Amniotic epithelial cell (primary cell): ENCODE data around the gene DLEC1.
A peak's percentile ranks its signal among the peaks of the same experiment; 100 is the strongest.

ENCODE experiments used
- DNase-seq: peaks from one replicate; pipeline ENCODE4 v3.0.0-alpha.2; 2010; ENCODE audit warnings: low read depth

The DLEC1 gene

DNA sequence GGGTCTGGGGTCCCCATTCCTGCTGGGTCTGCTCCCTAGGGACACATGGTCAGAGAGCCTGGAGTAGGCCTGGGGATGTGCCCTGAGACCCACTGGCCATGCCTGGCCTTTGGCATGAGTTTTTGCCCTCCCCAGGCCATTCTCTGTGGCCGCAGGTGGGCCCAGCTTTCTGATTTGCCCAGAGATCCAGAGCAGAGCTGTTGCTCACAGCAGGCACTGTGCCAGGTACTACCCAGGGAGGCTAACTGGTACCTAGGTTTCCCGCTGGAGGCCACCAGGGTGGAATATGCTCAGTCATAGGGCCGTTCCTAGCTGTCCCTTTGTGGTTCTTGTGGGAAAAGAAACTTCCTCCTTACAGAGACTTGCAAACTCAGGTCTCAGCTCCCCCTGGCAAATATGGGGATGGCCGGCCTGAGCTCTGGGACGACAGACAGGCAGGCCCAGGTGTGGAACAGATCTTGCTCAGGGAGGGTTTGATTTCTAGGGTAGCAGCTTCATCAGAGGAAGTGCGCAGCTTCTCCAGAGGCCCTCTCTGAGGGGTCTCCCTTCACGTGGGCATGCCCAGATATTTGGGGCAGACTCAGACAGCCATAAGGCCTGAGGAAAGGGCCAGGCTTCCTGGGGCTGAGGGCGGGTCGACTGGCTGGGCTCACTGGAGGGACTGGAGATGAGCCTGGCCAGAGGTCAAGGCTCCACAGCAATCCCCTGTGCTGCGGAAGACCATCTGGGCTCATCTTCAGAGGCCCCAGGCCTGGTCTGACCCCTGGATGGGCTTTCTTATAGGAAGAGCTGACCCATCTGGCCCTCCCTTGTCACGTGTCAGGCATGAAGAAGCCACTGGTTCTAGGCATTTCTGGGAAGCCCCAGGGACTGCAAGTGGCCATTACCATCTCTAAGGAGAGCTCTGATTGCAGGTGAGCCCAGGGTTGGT is 69.9 kb downstream of the DLEC1 start:
- no peak for DNase-seq

- DNase-seq = no peak
Measured at GRCh38 chr3:38109580-38110313, 70.7 kb downstream of the DLEC1 start.

GRCh38 chr3:38110314-38111050 is 71.5 kb downstream of the DLEC1 start:
- DNase-seq = no peak

GRCh38 chr3:38111201-38111600 is 72.2 kb downstream of the DLEC1 start:
- DNase-seq = no peak

- DNase-seq = no peak
Measured at GRCh38 chr3:38111696-38112377, 72.8 kb downstream of the DLEC1 start.

- no peak for DNase-seq
Measured at GRCh38 chr3:38112378-38112761, 73.4 kb downstream of the DLEC1 start.

GRCh38 chr3:38114052-38114874 is 75.3 kb downstream of the DLEC1 start:
- no peak for DNase-seq

DNA sequence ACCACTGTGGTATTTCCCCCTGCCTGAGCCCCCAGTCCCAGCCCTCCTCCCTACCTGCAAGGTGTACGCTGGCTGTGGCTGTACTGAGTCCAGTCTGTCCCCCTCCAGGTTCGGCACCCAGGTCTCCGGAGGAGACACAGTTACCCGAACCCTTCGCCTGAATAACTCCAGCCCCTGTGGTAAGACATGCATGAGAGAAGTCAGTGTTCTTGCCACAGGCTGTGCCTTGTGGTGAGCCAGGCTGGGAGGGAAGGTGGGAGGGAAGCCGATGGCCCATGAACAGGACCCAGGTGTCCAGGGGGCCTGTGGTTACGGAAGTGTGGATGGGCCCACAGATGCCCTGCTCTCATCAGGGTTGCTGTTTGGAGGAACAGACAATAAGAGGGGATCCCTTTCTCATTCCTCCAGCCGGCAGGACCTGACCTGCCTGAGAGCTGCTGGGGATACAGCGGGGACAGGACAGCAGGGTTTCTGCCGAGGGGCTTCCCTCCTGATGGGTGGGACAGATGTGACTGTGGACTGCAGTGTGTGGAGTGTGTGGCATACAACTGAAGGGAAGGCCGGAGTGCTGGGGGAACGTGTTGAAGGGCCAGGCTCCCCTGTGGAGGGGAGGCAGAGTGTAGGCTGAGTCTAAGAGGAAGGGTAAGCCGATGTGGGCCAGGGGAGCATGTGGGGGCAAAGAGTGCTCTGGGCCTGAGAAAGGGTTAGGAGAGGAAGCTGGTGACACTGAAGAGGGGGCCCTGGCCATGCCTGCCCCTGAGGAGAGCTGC is 76.1 kb downstream of the DLEC1 start:
- DNase-seq = no peak

DNA sequence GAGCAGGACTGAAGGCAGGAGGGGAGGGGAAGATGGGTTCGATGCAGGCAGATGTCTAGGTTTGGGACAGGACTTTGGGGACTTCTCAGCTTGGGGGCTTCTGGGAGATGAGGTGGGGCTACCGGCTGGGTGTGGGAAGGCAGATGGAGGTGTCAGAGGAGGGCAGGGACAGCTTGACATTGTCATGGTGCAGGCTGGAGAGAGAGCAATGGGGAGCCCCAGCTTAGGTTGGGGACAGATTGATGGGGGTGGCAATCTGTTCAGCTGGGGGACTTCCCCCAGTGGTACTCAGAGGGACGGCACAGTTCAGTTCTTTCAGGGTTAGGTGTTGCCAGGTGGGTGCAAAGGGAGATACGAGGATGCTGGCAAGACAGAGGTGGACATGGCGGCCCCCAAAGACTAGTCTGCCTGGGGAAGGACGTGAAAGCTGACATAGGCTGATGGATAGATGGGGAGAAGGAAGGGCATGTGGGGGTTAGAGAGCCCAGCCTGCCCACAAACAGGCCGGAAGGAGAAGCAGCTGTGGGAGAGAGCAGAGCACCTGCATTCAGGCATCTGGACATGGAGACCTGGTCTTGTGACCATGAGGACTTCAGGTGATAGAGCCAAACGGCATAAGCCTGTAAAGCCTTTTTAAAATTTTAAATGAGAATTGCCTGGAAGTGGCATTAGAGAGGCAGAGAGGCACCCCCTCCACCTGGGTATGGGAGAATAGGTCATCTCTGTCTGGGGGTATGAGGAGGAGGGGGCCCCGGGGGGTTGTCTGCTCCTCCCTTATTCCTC is 76.8 kb downstream of the DLEC1 start:
- no peak for DNase-seq

GRCh38 chr3:38116471-38117162 is 77.6 kb downstream of the DLEC1 start:
- no peak for DNase-seq

GRCh38 chr3:38117163-38117716 is 78.2 kb downstream of the DLEC1 start:
- no peak for DNase-seq

- DNase-seq = peak; percentile 57
Measured at GRCh38 chr3:38117748-38118420, 78.9 kb downstream of the DLEC1 start.

DNA sequence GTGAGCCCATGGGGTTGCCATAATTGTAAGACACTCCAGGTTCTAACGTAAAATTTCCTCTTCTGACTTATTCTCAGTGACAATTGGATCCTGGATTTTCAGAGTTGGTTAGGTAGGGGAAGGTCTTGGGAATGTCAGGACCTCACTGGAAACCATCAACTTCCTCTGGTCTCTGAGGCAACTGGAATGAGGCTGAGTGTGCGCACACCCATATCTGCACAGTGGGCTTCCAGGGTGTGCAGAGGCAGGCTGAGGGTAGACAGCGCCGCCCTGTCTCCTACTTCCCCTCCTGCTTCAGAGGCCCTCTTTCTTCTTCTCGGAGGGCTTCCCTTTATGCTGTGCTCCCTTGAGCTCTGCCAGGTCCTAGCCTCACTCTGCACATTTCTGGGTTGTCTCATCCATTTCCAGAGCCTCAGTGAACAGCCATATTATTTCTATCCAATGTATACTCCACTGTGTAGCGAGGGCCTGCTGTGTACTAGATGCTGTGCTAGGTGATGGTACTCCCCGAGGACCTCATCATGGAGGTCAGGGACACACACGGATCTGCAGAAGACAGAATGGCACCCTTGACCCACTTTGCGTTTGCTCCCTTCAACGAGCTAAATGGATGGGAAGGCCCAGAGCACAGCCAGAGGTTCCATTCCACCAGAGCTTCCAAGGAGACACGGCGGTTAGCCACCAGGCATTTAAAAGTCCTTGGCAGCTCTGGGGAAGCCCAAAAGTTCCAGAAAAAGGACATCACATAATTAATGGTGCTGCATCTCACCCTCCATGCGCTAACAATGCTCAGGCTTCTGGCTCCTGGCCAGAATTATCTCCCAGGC is 79.6 kb downstream of the DLEC1 start:
- no peak for DNase-seq

- DNase-seq = no peak
Measured at GRCh38 chr3:38119248-38119544, 80.2 kb downstream of the DLEC1 start.

- no peak for DNase-seq
Measured at GRCh38 chr3:38119821-38120692, 81.0 kb downstream of the DLEC1 start.
